WTC11 (cell line): Measurements from ENCODE around the gene PREB.

Experiments
- CTCF ChIP-seq: fragments of 200-600 bp; IDR thresholded peaks from 2 replicates; pipeline ENCODE4 v1.8.0; 2022; ENCODE audit warnings: antibody characterized with exemption
- ELF4 ChIP-seq: sonication (generic); formaldehyde crosslinking; IDR thresholded peaks from 2 replicates; pipeline ENCODE4 v1.8.1; 2022; ENCODE audit warnings: low read depth, mild to moderate bottlenecking, moderate library complexity, missing genetic modification reagents
- FOXP1 ChIP-seq: sonication (generic); formaldehyde crosslinking; IDR thresholded peaks from 2 replicates; pipeline ENCODE4 v1.8.0; 2022; ENCODE audit warnings: missing genetic modification reagents, mild to moderate bottlenecking, moderate library complexity, borderline replicate concordance
- IRF2 ChIP-seq: sonication (generic); formaldehyde crosslinking; IDR thresholded peaks from 2 replicates; pipeline ENCODE4 v1.8.0; 2022; ENCODE audit warnings: low read depth, missing genetic modification reagents, borderline replicate concordance
- JUN ChIP-seq: sonication (generic); formaldehyde crosslinking; IDR thresholded peaks from 2 replicates; pipeline ENCODE4 v1.8.0; 2023; ENCODE audit warnings: mild to moderate bottlenecking, missing genetic modification reagents
- MAX ChIP-seq: sonication (generic); formaldehyde crosslinking; IDR thresholded peaks from 2 replicates; pipeline ENCODE4 v1.8.0; 2022; ENCODE audit warnings: mild to moderate bottlenecking, missing genetic modification reagents
- NFE2L1 ChIP-seq: sonication (generic); formaldehyde crosslinking; IDR thresholded peaks from 2 replicates; pipeline ENCODE4 v1.8.1; 2023; ENCODE audit warnings: missing genetic modification reagents
- NFYB ChIP-seq: sonication (generic); formaldehyde crosslinking; conservative IDR thresholded peaks from 2 replicates; pipeline ENCODE4 v1.8.0; 2022; ENCODE audit warnings: low read depth, missing genetic modification reagents
- NR1H2 ChIP-seq: sonication (generic); formaldehyde crosslinking; IDR thresholded peaks from 2 replicates; pipeline ENCODE4 v1.9.0; 2021; ENCODE audit warnings: mild to moderate bottlenecking, moderate library complexity, missing genetic modification reagents
- NR3C1 ChIP-seq: sonication (generic); formaldehyde crosslinking; conservative IDR thresholded peaks from 2 replicates; pipeline ENCODE4 v1.8.1; 2023; ENCODE audit warnings: low read depth, mild to moderate bottlenecking, missing genetic modification reagents
- SP1 ChIP-seq: sonication (generic); formaldehyde crosslinking; conservative IDR thresholded peaks from 2 replicates; pipeline ENCODE4 v1.8.1; 2022; ENCODE audit warnings: missing genetic modification reagents
- USF1 ChIP-seq: sonication (generic); formaldehyde crosslinking; IDR thresholded peaks from 2 replicates; pipeline ENCODE4 v1.8.0; 2022; ENCODE audit warnings: mild to moderate bottlenecking, missing genetic modification reagents
- USF2 ChIP-seq: sonication (generic); formaldehyde crosslinking; IDR thresholded peaks from 2 replicates; pipeline ENCODE4 v1.8.1; 2023; ENCODE audit warnings: mild to moderate bottlenecking, missing genetic modification reagents, moderate library complexity
- ZMAT4 ChIP-seq: fragments of 250-450 bp; sonication (Bioruptor Pico); IDR thresholded peaks from 2 replicates; pipeline ENCODE4 v1.9.0; 2021; ENCODE audit warnings: mild to moderate bottlenecking

- no peak for TF ChIP-seq CTCF
- TF ChIP-seq NR3C1 (CRISPR knock-in tag): no peak
- no peak for TF ChIP-seq NFYB (CRISPR knock-in tag)
- TF ChIP-seq NR1H2 (CRISPR knock-in tag): no peak
- no peak for TF ChIP-seq IRF2 (CRISPR knock-in tag)
- TF ChIP-seq SP1 (CRISPR knock-in tag): no peak
- TF ChIP-seq FOXP1 (CRISPR knock-in tag): no peak
- no peak for TF ChIP-seq USF2 (CRISPR knock-in tag)
- TF ChIP-seq JUN (CRISPR knock-in tag): no peak
- no peak for TF ChIP-seq ELF4
- no peak for TF ChIP-seq MAX
- no peak for TF ChIP-seq USF1 (CRISPR knock-in tag)
- TF ChIP-seq NFE2L1 (CRISPR knock-in tag): no peak
- no peak for TF ChIP-seq ZMAT4 (CRISPR knock-in tag)
Observed at GRCh38 chr2:27184115-27184514, 49.7 kb upstream of the PREB start.
